ENCODE results near the gene RAB3D. TPM values are rescaled to one million over a fixed set of nuclear protein-coding genes. Genes with fewer than 3 reads are reported as not detected.
A peak's percentile ranks its signal among the peaks of the same experiment; 100 is the strongest.
"Not testable (repeated sequence)": the region's sequence is repeated elsewhere in the genome, so short reads cannot be mapped to it uniquely, and the experiment has no call there.

The RAB3D gene
- total RNA-seq, 1 donor from 2014 or later: 7.2 TPM

- no peak for DNase-seq
- intact Hi-C loops (cut with micrococcal nuclease): no loop called here
- no peak for TF ChIP-seq CTCF (IDR thresholded peaks at IDR 0.05; ENCODE audit: borderline replicate concordance)
- peaks cover 17% of the 10 kb centered on the region for H3K36me3 ChIP-seq
- H3K27ac ChIP-seq (replicated peaks): peak overlapping the region; percentile 82
- H3K27me3 ChIP-seq (ENCODE audit: low read depth): no peaks in the 10 kb centered on the region
- H3K9me3 ChIP-seq (replicated peaks): no peaks in the 10 kb centered on the region
- no peak overlapping the region for H3K4me3 ChIP-seq
- H3K4me1 ChIP-seq: peaks cover 25% of the 10 kb centered on the region
Measured at GRCh38 chr19:11322269-11323024, 17.0 kb downstream of the RAB3D start.

DNA sequence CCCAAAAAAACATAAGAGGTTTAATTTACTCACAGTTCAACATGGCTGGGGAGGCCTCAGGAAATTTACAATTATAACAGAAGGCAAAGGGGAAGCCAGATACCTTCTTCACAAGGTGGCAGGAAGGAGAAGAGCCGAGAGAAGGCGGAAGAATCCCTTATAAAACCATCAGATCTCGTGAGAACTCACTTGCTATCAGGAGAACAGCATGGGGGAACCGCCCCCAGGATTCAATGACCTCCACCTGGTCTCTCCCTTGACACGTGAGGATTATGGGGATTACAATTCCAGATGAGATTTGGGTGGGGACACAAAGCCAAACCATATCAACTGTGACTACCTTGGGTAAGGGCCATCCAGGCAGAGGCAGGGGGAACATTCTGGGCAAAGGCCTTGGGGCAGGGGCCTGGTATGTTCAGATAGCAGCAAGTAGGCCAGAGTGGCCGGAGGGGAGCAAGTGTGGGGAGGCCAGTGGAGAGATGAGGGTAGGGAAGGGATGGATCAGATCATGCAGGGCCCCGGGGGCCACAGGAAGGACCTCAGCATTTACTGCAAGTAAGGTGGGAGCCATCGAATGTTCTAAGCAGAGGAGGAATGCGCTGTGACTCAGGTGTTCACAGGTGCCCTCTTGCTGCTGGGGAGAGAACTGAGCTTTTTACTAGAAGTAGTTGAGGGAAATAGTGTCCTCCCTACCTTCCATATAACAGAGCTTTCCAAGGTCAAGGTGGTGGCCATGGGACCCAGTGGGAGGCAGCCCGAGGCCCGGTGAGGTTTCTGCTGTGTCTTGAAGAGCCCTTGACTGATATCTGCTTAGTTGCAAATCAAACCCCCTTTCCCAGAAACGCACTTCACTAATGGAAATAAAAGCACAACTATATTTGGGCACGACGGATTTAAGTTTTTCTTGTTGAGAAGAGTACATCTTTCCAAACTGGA is 18.0 kb downstream of the RAB3D start:
- H3K4me1 ChIP-seq: peaks cover 25% of the 10 kb centered on the region
- peak overlapping the region; percentile 82 for H3K27ac ChIP-seq (replicated peaks)

DNA sequence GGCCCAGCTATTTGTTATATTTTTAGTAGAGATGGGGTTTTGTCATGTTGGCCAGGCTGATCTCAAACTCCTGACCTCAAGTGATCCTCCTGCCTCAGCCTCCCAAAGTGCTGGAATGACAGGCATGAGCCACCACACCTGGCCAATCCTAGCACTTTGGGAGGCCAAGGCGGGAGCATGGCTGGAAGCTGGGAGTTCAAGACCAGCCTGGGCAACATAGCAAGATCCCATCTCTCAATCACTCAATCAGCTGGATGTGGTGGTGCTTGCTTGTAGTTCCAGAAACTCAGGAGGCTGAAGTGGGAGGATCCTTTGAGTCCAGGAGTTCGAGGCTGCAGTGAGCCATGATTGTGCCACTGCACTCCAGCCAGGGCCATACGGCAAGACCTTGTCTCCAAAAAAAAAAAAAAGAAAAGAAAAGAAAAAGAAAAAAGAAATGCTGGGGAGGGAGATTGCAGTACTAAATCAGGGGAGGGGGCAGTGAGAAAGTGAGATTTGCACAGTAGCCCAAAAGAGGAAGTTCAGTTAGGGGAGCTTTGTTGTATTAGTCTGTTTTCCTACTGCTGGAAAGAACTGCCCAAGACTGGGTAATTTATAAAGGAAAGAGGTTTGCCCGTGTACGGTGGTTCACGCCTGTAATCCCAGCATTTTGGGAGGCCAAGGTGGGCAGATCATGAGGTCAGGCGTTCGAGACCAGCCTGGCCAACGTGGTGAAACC is 19.0 kb downstream of the RAB3D start:
- H3K27ac ChIP-seq (replicated peaks); intact Hi-C loops (cut with micrococcal nuclease); H3K27me3 ChIP-seq (ENCODE audit: low read depth); DNase-seq; H3K36me3 ChIP-seq; H3K9me3 ChIP-seq (replicated peaks); H3K4me3 ChIP-seq: not testable (repeated sequence)
- peaks cover 25% of the 10 kb centered on the region for H3K4me1 ChIP-seq

More for the DNA sequence above, 18.0 kb downstream of the RAB3D start:
- intact Hi-C loops (cut with micrococcal nuclease): no loop called here
- no peak for DNase-seq
- H3K4me3 ChIP-seq: no peak overlapping the region
- H3K27me3 ChIP-seq (ENCODE audit: low read depth): no peaks in the 10 kb centered on the region
- no peaks in the 10 kb centered on the region for H3K9me3 ChIP-seq (replicated peaks)
- H3K36me3 ChIP-seq: peaks cover 7% of the 10 kb centered on the region
- TF ChIP-seq CTCF (IDR thresholded peaks at IDR 0.05; ENCODE audit: borderline replicate concordance): no peak

- Histone ChIP-seq H3K27me3 (ENCODE audit: low read depth) (peaks cover 10% of the 10 kb centered on the region), H3K4me1 (no peaks in the 10 kb centered on the region), H3K4me3 (no peak overlapping the region), H3K27ac (replicated peaks) (no peak overlapping the region), H3K9me3 (replicated peaks) (no peaks in the 10 kb centered on the region), H3K36me3 (no peaks in the 10 kb centered on the region)
- no peak for DNase-seq
- intact Hi-C loops (cut with micrococcal nuclease): no loop called here
- TF ChIP-seq CTCF (IDR thresholded peaks at IDR 0.05; ENCODE audit: borderline replicate concordance): no peak
Measured at GRCh38 chr19:11306337-11306736, 33.1 kb downstream of the RAB3D start.

DNA sequence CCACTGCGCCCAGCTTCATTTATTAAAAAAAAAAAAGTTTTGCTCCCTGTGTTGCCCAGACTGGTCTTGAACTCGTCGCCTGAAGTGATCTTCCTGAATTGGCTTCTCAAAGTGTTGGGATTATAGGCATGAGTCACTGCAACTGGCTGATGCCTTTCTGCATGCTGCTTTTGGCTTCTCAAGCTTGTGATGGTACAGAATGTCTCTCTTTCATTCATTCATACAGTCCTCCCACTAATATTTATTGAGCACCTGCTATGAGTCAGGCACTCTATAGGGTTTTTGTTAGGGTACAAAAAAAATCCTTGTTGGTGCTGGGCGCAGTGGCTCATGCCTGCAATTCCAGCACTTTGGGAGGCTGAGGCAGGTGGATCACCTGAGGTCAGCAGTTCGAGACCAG is 34.5 kb downstream of the RAB3D start:
- TF ChIP-seq CTCF (IDR thresholded peaks at IDR 0.05; ENCODE audit: borderline replicate concordance): no peak

More for the DNA sequence above, 34.5 kb downstream of the RAB3D start:
- no peak overlapping the region for H3K27ac ChIP-seq (replicated peaks)
- H3K36me3 ChIP-seq: no peaks in the 10 kb centered on the region
- H3K4me1 ChIP-seq: no peaks in the 10 kb centered on the region
- H3K27me3 ChIP-seq (ENCODE audit: low read depth): peaks cover 10% of the 10 kb centered on the region
- H3K9me3 ChIP-seq (replicated peaks): no peaks in the 10 kb centered on the region
- H3K4me3 ChIP-seq: no peak overlapping the region
- intact Hi-C loops (cut with micrococcal nuclease): no loop called here
- DNase-seq: no peak

Data from left ventricle myocardium inferior (tissue), 1 donor.